Activated T-helper 17 cell treated with anti-CD3 and anti-CD28 coated beads, Interleukin-2, amount 50 U/mL, for 72 hours (primary cell): ENCODE results near the gene ADAMTS2. TPM values are rescaled to one million over a fixed set of nuclear protein-coding genes. Genes with fewer than 3 reads are reported as not detected.

Source experiments
- ATAC-seq: fragments of 150-1000 bp; cut with Tn5 transposase; replicated peaks from 2 replicates; pipeline ENCODE4 v1.10.0; 2021; ENCODE audit warnings: mild to moderate bottlenecking, moderate library complexity
- H3K27ac Mint-ChIP-seq: one replicate; pipeline ENCODE4 v1.8.0; 2022; ENCODE audit warnings: mixed read lengths
- H3K27me3 Mint-ChIP-seq: one replicate; pipeline ENCODE4 v1.8.0; 2022; ENCODE audit warnings: mixed read lengths
- H3K36me3 Mint-ChIP-seq: one replicate; pipeline ENCODE4 v1.8.0; 2022; ENCODE audit warnings: low read depth, mild to moderate bottlenecking, mixed read lengths
- H3K4me1 Mint-ChIP-seq: one replicate; pipeline ENCODE4 v1.8.0; 2022; ENCODE audit warnings: mixed read lengths
- H3K4me3 Mint-ChIP-seq: one replicate; pipeline ENCODE4 v1.8.0; 2022; ENCODE audit warnings: mild to moderate bottlenecking, mixed read lengths
- H3K9me3 Mint-ChIP-seq: one replicate; pipeline ENCODE4 v1.8.0; 2022; ENCODE audit warnings: mixed read lengths
- total RNA-seq, 2 donors: library from RNA; stranded (reverse); gene quantifications; one replicate each; pipeline ENCODE4 v1.2.3, GENCODE V29; 2022

The ADAMTS2 gene
- not detected for total RNA-seq

- Mint-ChIP-seq H3K27me3 (peaks cover 48% of the 10 kb centered on the region), H3K4me1 (no peaks in the 10 kb centered on the region), H3K9me3 (no peaks in the 10 kb centered on the region), H3K27ac (no peak within 1 kb of the TSS), H3K36me3 (no peaks in the 10 kb centered on the region), H3K4me3 (peak within 1 kb of the TSS; percentile 35)
- ATAC-seq, result no peak
These were observed at the start of gene ADAMTS2 for GRCh38 chr5:179345433-179346321. Gene ADAMTS2 (minus strand): TSS chr5:179345461. CDS start chr5:179345328, 133 bp downstream.

- no peak for ATAC-seq
- no peaks in the 10 kb centered on the region for H3K36me3 Mint-ChIP-seq
- H3K4me3 Mint-ChIP-seq, result no peak overlapping the region
- H3K9me3 Mint-ChIP-seq, result peaks cover 16% of the 10 kb centered on the region
- no peak overlapping the region for H3K27ac Mint-ChIP-seq
- H3K4me1 Mint-ChIP-seq, result no peaks in the 10 kb centered on the region
- H3K27me3 Mint-ChIP-seq, result peaks cover 14% of the 10 kb centered on the region
These were observed 47.8 kb upstream of the ADAMTS2 start for GRCh38 chr5:179393078-179393477.

GRCh38 chr5:179387151-179388110, 42.2 kb upstream of the ADAMTS2 start:
- H3K36me3 Mint-ChIP-seq, result no peaks in the 10 kb centered on the region
- ATAC-seq, result no peak
- H3K4me3 Mint-ChIP-seq, result no peak overlapping the region
- H3K9me3 Mint-ChIP-seq, result peaks cover 9% of the 10 kb centered on the region
- H3K4me1 Mint-ChIP-seq, result no peaks in the 10 kb centered on the region
- H3K27me3 Mint-ChIP-seq, result peaks cover 14% of the 10 kb centered on the region
- no peak overlapping the region for H3K27ac Mint-ChIP-seq

GRCh38 chr5:179385914-179386313, 40.7 kb upstream of the ADAMTS2 start:
- peaks cover 13% of the 10 kb centered on the region for H3K27me3 Mint-ChIP-seq
- no peak for ATAC-seq
- H3K4me1 Mint-ChIP-seq, result no peaks in the 10 kb centered on the region
- H3K4me3 Mint-ChIP-seq, result no peak overlapping the region
- H3K27ac Mint-ChIP-seq, result no peak overlapping the region
- no peaks in the 10 kb centered on the region for H3K36me3 Mint-ChIP-seq
- H3K9me3 Mint-ChIP-seq, result peaks cover 7% of the 10 kb centered on the region

GRCh38 chr5:179382486-179382885, 37.2 kb upstream of the ADAMTS2 start:
- Mint-ChIP-seq H3K27me3 (peaks cover 1% of the 10 kb centered on the region), H3K27ac (no peak overlapping the region), H3K9me3 (no peaks in the 10 kb centered on the region), H3K4me3 (no peak overlapping the region), H3K4me1 (no peaks in the 10 kb centered on the region), H3K36me3 (no peaks in the 10 kb centered on the region)
- no peak for ATAC-seq

- H3K27me3 Mint-ChIP-seq, result no peaks in the 10 kb centered on the region
- no peak overlapping the region for H3K4me3 Mint-ChIP-seq
- H3K36me3 Mint-ChIP-seq, result no peaks in the 10 kb centered on the region
- H3K4me1 Mint-ChIP-seq, result no peaks in the 10 kb centered on the region
- no peaks in the 10 kb centered on the region for H3K9me3 Mint-ChIP-seq
- H3K27ac Mint-ChIP-seq, result no peak overlapping the region
- ATAC-seq, result no peak
These were observed 36.4 kb upstream of the ADAMTS2 start for GRCh38 chr5:179381691-179382090.

GRCh38 chr5:179380211-179381035, 35.2 kb upstream of the ADAMTS2 start:
- no peaks in the 10 kb centered on the region for H3K4me1 Mint-ChIP-seq
- H3K9me3 Mint-ChIP-seq, result no peaks in the 10 kb centered on the region
- H3K27me3 Mint-ChIP-seq, result no peaks in the 10 kb centered on the region
- H3K36me3 Mint-ChIP-seq, result no peaks in the 10 kb centered on the region
- no peak overlapping the region for H3K4me3 Mint-ChIP-seq
- ATAC-seq, result no peak
- no peak overlapping the region for H3K27ac Mint-ChIP-seq

GRCh38 chr5:179379321-179379890, 34.1 kb upstream of the ADAMTS2 start:
- H3K27ac Mint-ChIP-seq, result no peak overlapping the region
- H3K4me3 Mint-ChIP-seq, result no peak overlapping the region
- H3K9me3 Mint-ChIP-seq, result no peaks in the 10 kb centered on the region
- H3K36me3 Mint-ChIP-seq, result no peaks in the 10 kb centered on the region
- no peaks in the 10 kb centered on the region for H3K27me3 Mint-ChIP-seq
- no peak for ATAC-seq
- no peaks in the 10 kb centered on the region for H3K4me1 Mint-ChIP-seq

GRCh38 chr5:179378441-179379271, 33.4 kb upstream of the ADAMTS2 start:
- Mint-ChIP-seq H3K36me3 (no peaks in the 10 kb centered on the region), H3K9me3 (no peaks in the 10 kb centered on the region), H3K27ac (no peak overlapping the region), H3K4me3 (no peak overlapping the region), H3K27me3 (no peaks in the 10 kb centered on the region), H3K4me1 (no peaks in the 10 kb centered on the region)
- no peak for ATAC-seq

- ATAC-seq, result no peak
- no peaks in the 10 kb centered on the region for H3K27me3 Mint-ChIP-seq
- no peak overlapping the region for H3K27ac Mint-ChIP-seq
These were observed 32.8 kb upstream of the ADAMTS2 start for GRCh38 chr5:179378116-179378440.

GRCh38 chr5:179377421-179378115, 32.3 kb upstream of the ADAMTS2 start:
- Mint-ChIP-seq H3K27ac (no peak overlapping the region), H3K36me3 (no peaks in the 10 kb centered on the region), H3K27me3 (no peaks in the 10 kb centered on the region), H3K4me3 (no peak overlapping the region), H3K9me3 (no peaks in the 10 kb centered on the region), H3K4me1 (no peaks in the 10 kb centered on the region)
- ATAC-seq, result no peak

More at GRCh38 chr5:179378116-179378440, 32.8 kb upstream of the ADAMTS2 start:
- H3K36me3 Mint-ChIP-seq, result no peaks in the 10 kb centered on the region
- H3K4me3 Mint-ChIP-seq, result no peak overlapping the region
- no peaks in the 10 kb centered on the region for H3K4me1 Mint-ChIP-seq
- H3K9me3 Mint-ChIP-seq, result no peaks in the 10 kb centered on the region

GRCh38 chr5:179376701-179377420, 31.6 kb upstream of the ADAMTS2 start:
- H3K27ac Mint-ChIP-seq, result no peak overlapping the region
- no peak for ATAC-seq
- no peaks in the 10 kb centered on the region for H3K4me1 Mint-ChIP-seq
- no peaks in the 10 kb centered on the region for H3K27me3 Mint-ChIP-seq
- H3K4me3 Mint-ChIP-seq, result no peak overlapping the region
- H3K36me3 Mint-ChIP-seq, result no peaks in the 10 kb centered on the region
- H3K9me3 Mint-ChIP-seq, result no peaks in the 10 kb centered on the region
